Omental fat pad (tissue), 4 donors: Measurements from ENCODE around the gene NUAK1. TPM values are rescaled to one million over a fixed set of nuclear protein-coding genes. Genes with fewer than 3 reads are reported as not detected.
A peak's percentile ranks its signal among the peaks of the same experiment; 100 is the strongest.

Source experiments
- ATAC-seq: fragments of 150-250 bp; one replicate; pipeline ENCODE4 v1.9.1; 2016; ENCODE audit warnings: mild to moderate bottlenecking, moderate library complexity; ENCODE audit not compliant: low FRiP score
- DNase-seq: peaks from one replicate; pipeline ENCODE4 v3.0.0-alpha.2; 2019; ENCODE audit warnings: low spot score
- total RNA-seq, 4 donors: library from RNA; depleted of rRNA; stranded (reverse); fragments of >200 nt; gene quantifications; one replicate each; pipeline ENCODE4 v1.1.0, GENCODE V29; 2016
- TF ChIP-seq, protein P1 (sequence below), 3 donors: fragments of 450-650 bp; IDR thresholded peaks; one replicate each; pipeline ENCODE4 v1.5.1; 2016 to 2017; ENCODE audit warnings: antibody characterized with exemption in 3 of 3, mild to moderate bottlenecking in 3 of 3, moderate library complexity in 2 of 3

NUAK1 gene
- total RNA-seq, 4 donors from 2014 or later, result 6.8 to 47.3 (median 21.0) TPM

DNA sequence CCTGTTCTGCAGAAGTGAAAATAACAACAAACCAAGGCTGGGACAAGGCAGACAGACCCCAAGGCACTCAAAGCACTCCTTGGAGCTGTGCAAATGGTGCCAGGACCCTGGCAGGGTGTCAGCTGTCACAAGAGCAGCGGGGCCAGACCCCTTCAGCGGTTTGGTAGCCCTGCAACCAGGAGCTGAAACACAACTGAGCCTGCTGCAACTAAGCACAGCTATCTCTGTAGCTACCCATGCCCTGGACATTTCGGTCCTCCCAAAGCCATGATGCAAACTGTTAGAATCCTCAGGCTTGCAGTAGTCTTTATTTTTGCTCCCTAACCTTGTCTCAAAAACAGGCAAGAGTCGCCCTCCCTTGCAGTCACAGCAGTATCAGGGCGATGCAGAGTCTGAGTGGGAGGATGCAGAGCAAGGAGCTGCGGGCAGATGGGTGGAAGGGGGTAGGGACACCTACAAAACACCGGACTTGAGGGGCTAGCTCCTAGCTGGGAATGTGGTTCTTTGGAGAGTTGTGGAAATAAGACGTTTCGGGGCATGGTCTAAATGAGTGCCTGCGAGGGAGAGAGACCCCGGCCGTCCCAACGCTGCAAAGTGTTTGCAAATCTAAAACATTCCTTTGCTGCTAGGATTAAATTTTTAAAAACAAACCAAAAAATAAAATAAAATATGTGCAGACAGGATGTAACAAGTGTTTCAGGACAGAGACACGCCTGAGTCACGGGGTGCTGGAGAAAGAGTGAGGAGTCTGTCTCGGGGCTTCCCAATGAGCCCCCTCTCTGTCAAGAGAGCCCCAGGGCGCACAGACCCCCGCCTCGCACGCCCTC, 1.0 kb downstream of the NUAK1 start:
- TF ChIP-seq, protein P1, sequence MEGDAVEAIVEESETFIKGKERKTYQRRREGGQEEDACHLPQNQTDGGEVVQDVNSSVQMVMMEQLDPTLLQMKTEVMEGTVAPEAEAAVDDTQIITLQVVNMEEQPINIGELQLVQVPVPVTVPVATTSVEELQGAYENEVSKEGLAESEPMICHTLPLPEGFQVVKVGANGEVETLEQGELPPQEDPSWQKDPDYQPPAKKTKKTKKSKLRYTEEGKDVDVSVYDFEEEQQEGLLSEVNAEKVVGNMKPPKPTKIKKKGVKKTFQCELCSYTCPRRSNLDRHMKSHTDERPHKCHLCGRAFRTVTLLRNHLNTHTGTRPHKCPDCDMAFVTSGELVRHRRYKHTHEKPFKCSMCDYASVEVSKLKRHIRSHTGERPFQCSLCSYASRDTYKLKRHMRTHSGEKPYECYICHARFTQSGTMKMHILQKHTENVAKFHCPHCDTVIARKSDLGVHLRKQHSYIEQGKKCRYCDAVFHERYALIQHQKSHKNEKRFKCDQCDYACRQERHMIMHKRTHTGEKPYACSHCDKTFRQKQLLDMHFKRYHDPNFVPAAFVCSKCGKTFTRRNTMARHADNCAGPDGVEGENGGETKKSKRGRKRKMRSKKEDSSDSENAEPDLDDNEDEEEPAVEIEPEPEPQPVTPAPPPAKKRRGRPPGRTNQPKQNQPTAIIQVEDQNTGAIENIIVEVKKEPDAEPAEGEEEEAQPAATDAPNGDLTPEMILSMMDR (IDR thresholded peaks at IDR 0.05), result no peak
- DNase-seq (no peak), ATAC-seq (peak; percentile 1)

DNA sequence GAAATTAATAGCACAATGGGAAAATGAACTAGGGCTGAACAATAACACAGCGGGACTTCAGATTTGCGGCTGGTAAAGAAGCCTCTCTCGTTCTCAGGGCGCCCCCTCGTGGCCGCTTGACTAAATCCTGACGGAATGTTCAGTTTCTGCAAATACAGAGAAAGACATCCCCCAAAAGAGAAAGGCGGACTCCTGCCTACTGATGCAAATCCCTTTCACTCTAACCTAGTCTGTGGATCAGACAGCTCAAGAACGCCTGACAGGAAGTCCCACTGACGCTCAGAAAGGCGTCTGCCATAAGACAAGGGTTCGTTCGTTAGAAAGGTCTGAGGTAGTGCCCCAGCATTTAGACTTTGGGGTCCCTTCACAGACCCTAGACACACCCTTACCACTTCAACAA, 2.5 kb downstream of the NUAK1 start:
- DNase-seq (peak; percentile 97), ATAC-seq (peak; percentile 10)
- TF ChIP-seq, protein P1 (IDR thresholded peaks at IDR 0.05), result peak in 2 of 3 donors; percentile 18 to 77

DNA sequence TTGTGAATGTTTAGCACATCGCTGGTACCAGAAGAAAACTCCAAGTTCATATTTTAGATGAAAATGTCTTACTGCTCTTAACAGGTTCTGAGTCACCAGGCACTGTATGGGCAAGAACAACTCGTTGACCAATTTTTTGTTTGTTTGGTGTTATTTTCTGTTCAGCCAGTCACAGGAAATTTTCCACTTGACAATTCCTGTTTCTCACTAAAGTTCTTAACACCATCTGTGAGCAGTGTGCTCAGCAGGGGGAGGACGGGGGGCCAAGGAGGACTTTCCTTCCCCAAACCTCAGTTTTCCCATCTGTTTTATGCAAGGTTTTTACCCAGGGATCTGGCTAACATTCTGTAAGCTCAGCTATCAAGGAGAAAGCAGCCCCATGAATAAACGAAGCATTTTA, 3.0 kb downstream of the NUAK1 start:
- TF ChIP-seq, protein P1 (IDR thresholded peaks at IDR 0.05), result no peak
- no peak for DNase-seq
- no peak for ATAC-seq

DNA sequence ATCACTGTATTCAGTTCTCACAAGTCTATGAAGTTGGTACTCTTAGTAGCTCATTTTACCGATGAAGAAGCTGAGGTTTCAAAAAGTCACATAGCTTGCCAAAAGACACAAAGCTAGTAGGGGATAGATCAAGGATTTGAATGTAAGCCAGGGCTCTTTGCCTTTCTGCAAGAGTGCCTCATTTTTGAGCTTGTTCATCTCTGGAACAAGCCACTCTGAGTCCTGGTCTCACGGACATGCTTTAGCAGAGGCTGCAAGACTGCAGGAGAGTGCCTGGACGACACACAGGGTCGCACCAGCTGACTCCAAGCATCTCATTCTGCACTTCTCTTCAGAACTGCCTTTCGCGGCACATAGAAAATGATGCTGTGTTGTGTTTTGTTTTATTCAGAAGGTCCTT, 3.7 kb downstream of the NUAK1 start:
- DNase-seq (no peak), ATAC-seq (no peak)
- TF ChIP-seq, protein P1 (IDR thresholded peaks at IDR 0.05), result no peak

DNA sequence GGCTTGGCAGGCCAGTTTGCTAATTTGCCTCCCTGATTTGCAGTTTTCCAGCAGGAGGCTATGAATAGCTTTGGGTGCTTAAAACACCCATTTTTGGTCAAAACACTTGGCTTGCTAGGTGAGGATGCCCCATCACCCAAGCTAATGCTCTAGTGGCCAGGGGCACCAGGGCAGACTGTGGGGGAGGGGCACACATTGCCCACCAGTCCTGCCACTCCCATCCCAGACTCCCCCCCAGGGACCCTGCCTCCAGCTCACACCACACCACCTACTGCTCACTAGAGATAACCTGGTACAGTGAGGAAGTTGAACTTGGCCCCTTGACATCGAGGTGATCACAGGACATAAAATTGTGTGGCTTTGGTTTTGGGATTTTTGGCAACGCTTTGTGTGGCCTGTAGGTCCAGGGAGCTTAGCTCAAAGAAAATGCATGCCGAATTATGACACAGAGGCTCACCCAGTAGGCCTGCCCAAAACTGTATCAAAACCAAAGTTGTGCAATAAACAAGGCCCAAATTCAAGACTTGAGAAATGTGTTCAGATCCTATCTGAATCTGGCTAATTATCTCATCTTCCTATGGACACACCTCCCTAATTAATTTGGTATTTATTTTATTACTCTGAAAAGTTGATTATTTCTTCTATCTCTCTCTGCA, 4.3 kb downstream of the NUAK1 start:
- TF ChIP-seq, protein P1 (IDR thresholded peaks at IDR 0.05), result no peak
- no peak for DNase-seq
- no peak for ATAC-seq

DNA sequence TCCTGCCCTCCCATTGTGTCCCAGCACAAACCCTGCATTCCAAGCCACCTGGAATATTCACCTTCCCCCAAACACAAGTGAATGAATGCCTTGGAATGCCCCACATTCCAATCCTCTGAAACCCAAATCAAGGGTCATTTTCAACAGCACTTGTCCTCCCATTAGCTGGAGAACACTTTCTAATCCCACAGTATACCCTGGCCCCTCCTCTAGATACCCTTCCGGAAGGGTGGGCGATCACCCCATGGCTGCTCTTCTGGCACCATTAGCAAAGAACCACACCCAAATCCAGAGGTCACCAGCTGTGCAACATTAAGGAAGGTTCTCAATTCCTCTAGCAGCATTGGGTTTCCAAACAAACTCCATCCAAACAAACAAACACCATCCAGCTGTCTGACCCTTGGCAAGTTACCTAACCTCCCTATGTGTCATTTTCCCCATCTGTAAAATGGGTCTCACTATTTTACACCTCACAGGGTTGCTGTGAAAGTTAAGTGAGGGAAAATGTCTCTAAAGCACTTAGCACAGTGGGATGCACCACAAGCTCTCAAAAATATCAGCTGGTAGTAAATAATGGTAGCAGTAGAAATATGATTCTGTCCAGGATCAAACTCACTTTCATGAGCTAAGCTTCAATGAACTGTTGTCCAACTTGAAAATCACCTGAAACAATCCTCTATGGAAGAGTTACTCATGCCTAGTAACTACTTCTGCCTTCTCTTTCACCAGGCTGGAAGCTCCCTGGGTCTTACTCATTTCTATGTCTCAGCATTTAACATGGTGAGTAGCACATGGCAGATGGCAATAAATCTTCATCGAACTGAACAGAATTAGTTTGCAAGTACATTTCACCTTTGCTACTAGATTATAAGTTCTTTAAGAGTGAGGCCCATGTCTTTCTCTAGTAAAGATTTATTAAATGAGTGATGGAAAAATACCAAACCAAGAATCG, 5.3 kb downstream of the NUAK1 start:
- ATAC-seq (no peak), DNase-seq (no peak)
- TF ChIP-seq, protein P1 (IDR thresholded peaks at IDR 0.05), result no peak
